ENCODE results near the gene RPL28. TPM values are rescaled to one million over a fixed set of nuclear protein-coding genes. Genes with fewer than 3 reads are reported as not detected.
"Not testable (repeated sequence)": the region's sequence is repeated elsewhere in the genome, so short reads cannot be mapped to it uniquely, and the experiment has no call there.

The RPL28 gene
- total RNA-seq, 1 donor = 2,604 TPM

GRCh38 chr19:55446060-55446459, 60.3 kb downstream of the RPL28 start:
- no peak for DNase-seq (ENCODE audit: low read depth in 2 of 3, low spot score in 2 of 3)

DNA sequence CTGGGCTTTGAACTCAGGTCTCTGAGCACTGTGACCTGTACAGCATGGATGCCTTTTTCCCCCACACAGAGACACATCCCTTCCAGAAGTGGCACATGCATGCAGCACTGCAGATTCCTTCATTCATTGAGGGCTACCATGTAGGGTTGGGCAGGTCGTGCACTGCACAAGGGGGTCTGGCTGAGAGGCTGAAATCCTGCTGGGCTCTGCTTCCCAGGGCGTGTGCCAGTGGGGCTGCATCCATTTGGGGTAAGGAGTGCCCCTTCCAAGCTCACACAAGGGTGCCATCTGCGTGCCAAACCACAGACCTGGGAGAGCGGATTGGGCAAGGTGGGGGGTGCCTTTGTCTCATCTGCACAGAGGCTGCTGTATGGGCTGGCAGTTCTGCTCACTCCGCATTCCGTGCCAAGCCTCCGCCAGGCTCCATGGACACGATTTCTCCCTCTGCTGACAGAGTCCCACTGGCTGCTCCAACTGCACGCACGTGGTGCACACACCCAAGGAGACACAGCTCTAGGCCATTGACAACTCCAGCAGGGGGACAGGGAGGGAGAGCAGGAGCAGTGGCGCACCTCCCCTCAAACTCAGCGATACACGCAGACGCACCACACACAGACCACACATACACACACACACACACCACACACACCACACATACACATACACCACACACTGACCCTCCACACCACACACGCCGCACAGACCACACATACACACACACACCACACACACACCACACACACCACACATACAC, 61.9 kb downstream of the RPL28 start:
- DNase-seq (ENCODE audit: low read depth in 2 of 3, low spot score in 2 of 3) = peak in 1 of 3 donors; percentile 55

DNA sequence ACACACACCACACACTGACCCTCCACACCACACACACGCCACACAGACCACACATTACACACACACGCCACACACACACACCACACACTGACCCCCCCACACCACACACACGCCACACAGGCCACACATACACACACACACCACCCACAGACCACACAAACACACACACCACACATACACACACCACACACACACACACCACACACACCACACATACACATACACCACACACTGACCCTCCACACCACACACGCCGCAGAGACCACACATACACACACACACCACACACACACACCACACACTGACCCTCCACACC, 62.4 kb downstream of the RPL28 start:
- not testable (repeated sequence) for DNase-seq (ENCODE audit: low read depth in 2 of 3, low spot score in 2 of 3)

DNA sequence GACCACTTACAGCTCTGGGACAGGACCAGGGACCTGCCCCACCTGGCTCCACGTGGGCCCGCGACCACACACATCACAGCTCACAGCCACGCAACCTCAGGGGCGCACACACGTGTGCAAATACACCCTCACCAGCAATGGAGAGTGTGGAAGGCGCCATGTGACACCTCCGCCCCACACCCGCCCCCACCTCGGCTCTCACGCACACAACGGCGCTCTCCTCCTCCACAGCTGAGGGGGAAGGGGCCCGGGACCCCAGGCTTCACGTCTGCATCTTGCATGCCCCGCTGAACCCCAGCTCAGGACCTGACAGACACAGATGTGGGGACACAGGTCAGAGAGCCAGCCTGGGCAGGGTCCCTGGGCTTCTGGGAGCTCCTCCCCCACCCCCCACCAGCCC, 63.7 kb downstream of the RPL28 start:
- DNase-seq (ENCODE audit: low read depth in 2 of 3, low spot score in 2 of 3) = no peak

DNA sequence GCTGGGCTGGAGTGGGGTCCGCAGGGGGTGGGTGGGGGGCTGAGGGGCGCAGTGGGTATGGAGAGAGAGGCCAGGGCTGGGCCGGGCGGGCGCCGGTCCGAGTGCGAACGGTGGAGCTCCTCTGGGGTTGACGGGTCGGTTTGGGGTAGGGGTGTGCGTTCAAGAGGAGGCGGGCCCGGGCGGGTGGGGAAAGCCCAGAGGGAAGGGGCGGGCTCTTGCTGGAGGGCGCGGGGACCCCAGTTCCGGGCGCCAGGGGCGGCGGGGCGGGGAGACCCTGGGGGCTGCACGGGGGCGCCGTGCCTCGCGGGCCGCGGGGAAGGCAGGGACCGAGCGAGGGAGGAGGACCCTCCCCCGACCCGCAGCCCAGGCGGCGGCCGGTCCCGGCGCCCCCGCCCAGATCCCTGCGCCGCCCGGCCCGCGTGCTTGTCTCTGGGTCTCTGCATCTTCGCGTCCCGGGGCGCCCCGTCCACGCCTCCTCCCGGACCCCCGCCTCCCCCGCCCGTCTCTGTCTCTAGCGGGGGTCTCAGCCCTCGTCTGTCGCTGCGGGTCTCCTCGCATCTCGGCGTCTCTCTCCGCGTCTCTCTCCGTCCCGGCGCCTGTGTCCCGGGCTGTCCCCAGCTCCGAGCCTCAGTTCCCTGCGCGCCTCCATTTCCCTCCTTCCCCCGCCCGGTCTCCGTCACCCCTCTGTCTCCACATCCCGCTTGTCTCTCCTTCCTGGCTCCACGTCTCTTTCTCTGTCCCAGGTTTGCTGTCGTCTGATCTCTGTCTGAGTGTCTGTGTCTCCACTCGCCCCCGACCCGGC, 65.6 kb downstream of the RPL28 start:
- DNase-seq (ENCODE audit: low read depth in 2 of 3, low spot score in 2 of 3) = no peak

- DNase-seq (ENCODE audit: low read depth in 2 of 3, low spot score in 2 of 3) = peak in 1 of 3 donors; percentile 53
Measured at GRCh38 chr19:55451965-55452748, 66.4 kb downstream of the RPL28 start.

Other genes with a start within 250 kb of the RPL28 start
- not detected for gene TNNT1, start 236.7 kb upstream of the RPL28 start, total RNA-seq
- gene TNNI3, start 228.2 kb upstream of the RPL28 start, total RNA-seq = not detected
- gene DNAAF3, start 219.3 kb upstream of the RPL28 start, total RNA-seq = 1.3 TPM
- gene SYT5, start 205.6 kb upstream of the RPL28 start, total RNA-seq = 0.54 TPM
- under 0.01 TPM for gene PTPRH, start 176.4 kb upstream of the RPL28 start, total RNA-seq
- gene TMEM86B, start 157.2 kb upstream of the RPL28 start, total RNA-seq = 12.4 TPM
- 307 TPM for gene PPP6R1, start 126.9 kb upstream of the RPL28 start, total RNA-seq
- gene HSPBP1, start 105.8 kb upstream of the RPL28 start, total RNA-seq = 50.4 TPM
- 3.5 TPM for gene BRSK1, start 101.9 kb upstream of the RPL28 start, total RNA-seq
- 5.4 TPM for gene TMEM150B, start 60.6 kb upstream of the RPL28 start, total RNA-seq
- gene KMT5C, start 46.1 kb upstream of the RPL28 start, total RNA-seq = 22.4 TPM
- gene COX6B2, start 31.2 kb upstream of the RPL28 start, total RNA-seq = 0.27 TPM
- gene GARIN5B, start 22.7 kb upstream of the RPL28 start, total RNA-seq = not detected
- 0.27 TPM for gene IL11, start 15.5 kb upstream of the RPL28 start, total RNA-seq
- gene TMEM190, start 9.1 kb upstream of the RPL28 start, total RNA-seq = not detected
- 2.7 TPM for gene TMEM238, start 1.6 kb upstream of the RPL28 start, total RNA-seq
- 26.7 TPM for gene UBE2S, start 21.9 kb downstream of the RPL28 start, total RNA-seq
- under 0.01 TPM for gene SHISA7, start 57.4 kb downstream of the RPL28 start, total RNA-seq
- 63.3 TPM for gene ISOC2, start 75.7 kb downstream of the RPL28 start, total RNA-seq
- not detected for gene C19orf85, start 78.8 kb downstream of the RPL28 start, total RNA-seq
- gene ZNF628, start 90.7 kb downstream of the RPL28 start, total RNA-seq = 8.3 TPM
- gene NAT14, start 99.3 kb downstream of the RPL28 start, total RNA-seq = 12.7 TPM
- gene SSC5D, start 102.5 kb downstream of the RPL28 start, total RNA-seq = 0.27 TPM
- under 0.01 TPM for gene SBK2, start 151.2 kb downstream of the RPL28 start, total RNA-seq
- 0.54 TPM for gene SBK3, start 159.6 kb downstream of the RPL28 start, total RNA-seq
- 7.0 TPM for gene ZNF579, start 194.9 kb downstream of the RPL28 start, total RNA-seq
- 8.6 TPM for gene FIZ1, start 213.6 kb downstream of the RPL28 start, total RNA-seq
- gene ZNF524, start 214.4 kb downstream of the RPL28 start, total RNA-seq = 21.3 TPM
- 4.0 TPM for gene ZNF865, start 219.7 kb downstream of the RPL28 start, total RNA-seq
- gene ZNF784, start 238.6 kb downstream of the RPL28 start, total RNA-seq = 15.1 TPM

All from hematopoietic multipotent progenitor cell (in vitro differentiated cells).